ENCODE data around the gene CMTR1.

- TF ChIP-seq CTBP1 (IDR thresholded peaks at IDR 0.05; ENCODE audit: borderline replicate concordance) (no peak), FOXK2 (IDR thresholded peaks at IDR 0.05) (no peak), FOXM1 (IDR thresholded peaks at IDR 0.05; ENCODE audit: borderline replicate concordance) (no peak), BHLHE40 (IDR thresholded peaks at IDR 0.05; ENCODE audit: borderline replicate concordance) (no peak), ZNF384 (IDR thresholded peaks at IDR 0.05) (no peak), SP1 (IDR thresholded peaks at IDR 0.05) (no peak), FOXA1 (IDR thresholded peaks at IDR 0.05) (no peak), SUZ12 (IDR thresholded peaks at IDR 0.05) (no peak), L3MBTL2 (conservative IDR thresholded peaks at IDR 0.05) (no peak)
- TF ChIP-seq, protein P1, sequence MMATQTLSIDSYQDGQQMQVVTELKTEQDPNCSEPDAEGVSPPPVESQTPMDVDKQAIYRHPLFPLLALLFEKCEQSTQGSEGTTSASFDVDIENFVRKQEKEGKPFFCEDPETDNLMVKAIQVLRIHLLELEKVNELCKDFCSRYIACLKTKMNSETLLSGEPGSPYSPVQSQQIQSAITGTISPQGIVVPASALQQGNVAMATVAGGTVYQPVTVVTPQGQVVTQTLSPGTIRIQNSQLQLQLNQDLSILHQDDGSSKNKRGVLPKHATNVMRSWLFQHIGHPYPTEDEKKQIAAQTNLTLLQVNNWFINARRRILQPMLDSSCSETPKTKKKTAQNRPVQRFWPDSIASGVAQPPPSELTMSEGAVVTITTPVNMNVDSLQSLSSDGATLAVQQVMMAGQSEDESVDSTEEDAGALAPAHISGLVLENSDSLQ (IDR thresholded peaks at IDR 0.05): no peak
These were observed 36.3 kb upstream of the CMTR1 start for GRCh38 chr6:37396571-37397180.

Data from HEK293T (cell line).